Osteoblast (primary cell): ENCODE measurements around the gene OVOL1. TPM values are rescaled to one million over a fixed set of nuclear protein-coding genes. Genes with fewer than 3 reads are reported as not detected.
A peak's percentile ranks its signal among the peaks of the same experiment; 100 is the strongest.

Experiments used
- DNase-seq: peaks from one replicate; pipeline ENCODE4 v3.0.0; 2011; ENCODE audit warnings: low spot score, mixed read lengths; ENCODE audit not compliant: insufficient read length; ENCODE audit errors: missing footprints
- H2AFZ ChIP-seq: 2 replicates; pipeline ENCODE4 v1.6.0; 2011; ENCODE audit warnings: mild to moderate bottlenecking, low read length
- H3K27ac ChIP-seq: 2 replicates; pipeline ENCODE4 v1.5.1; 2011; ENCODE audit warnings: mild to moderate bottlenecking, low read depth, low read length, moderate library complexity
- H3K27me3 ChIP-seq: 2 replicates; pipeline ENCODE4 v1.6.0; 2012; ENCODE audit warnings: mild to moderate bottlenecking, control low read depth, inconsistent platforms, low read length, moderate library complexity; ENCODE audit not compliant: insufficient read depth
- H3K36me3 ChIP-seq: 2 replicates; pipeline ENCODE4 v1.5.1; 2011; ENCODE audit warnings: mild to moderate bottlenecking, low read length, control low read depth, moderate library complexity; ENCODE audit not compliant: insufficient read depth
- H3K4me1 ChIP-seq: 2 replicates; pipeline ENCODE4 v1.5.1; 2011; ENCODE audit warnings: mild to moderate bottlenecking, low read length, control low read depth, moderate library complexity; ENCODE audit not compliant: insufficient read depth
- H3K4me2 ChIP-seq: 2 replicates; pipeline ENCODE4 v1.6.0; 2011; ENCODE audit warnings: mild to moderate bottlenecking, low read length; ENCODE audit not compliant: insufficient read depth
- H3K4me3 ChIP-seq: fragments of 200-600 bp; sonication (generic); 3 replicates; pipeline ENCODE4 v1.5.1; 2012; ENCODE audit warnings: mild to moderate bottlenecking, low read length, inconsistent platforms; ENCODE audit not compliant: insufficient read depth
- H3K79me2 ChIP-seq: 2 replicates; pipeline ENCODE4 v1.6.0; 2012; ENCODE audit warnings: mild to moderate bottlenecking, low read length, control low read depth, inconsistent platforms; ENCODE audit not compliant: insufficient read depth
- H3K9me3 ChIP-seq: 2 replicates; pipeline ENCODE4 v1.5.1; 2011; ENCODE audit warnings: low read depth, low read length, control low read depth
- H4K20me1 ChIP-seq: 2 replicates; pipeline ENCODE4 v1.6.0; 2012; ENCODE audit warnings: mild to moderate bottlenecking, low read length, control low read depth; ENCODE audit not compliant: insufficient read depth
- CTCF ChIP-seq: IDR thresholded peaks from 2 replicates; pipeline ENCODE4 v1.5.1; 2011; ENCODE audit warnings: mild to moderate bottlenecking, low read depth, low read length, moderate library complexity; ENCODE audit errors: extremely low read depth
- total RNA-seq: library from RNA; depleted of rRNA; stranded (reverse); fragments of >200 nt; gene quantifications from 2 replicates; pipeline ENCODE4 v1.2.3, GENCODE V29; 2012

The OVOL1 gene
- total RNA-seq, 1 donor = not detected

GRCh38 chr11:65777821-65778361 is 9.0 kb upstream of the OVOL1 start:
- H3K79me2 ChIP-seq = peaks cover 35% of the 10 kb centered on the region
- H3K27ac ChIP-seq = no peak overlapping the region
- TF ChIP-seq CTCF = no peak
- no peak overlapping the region for H2AFZ ChIP-seq
- no peaks in the 10 kb centered on the region for H3K27me3 ChIP-seq
- peaks cover 36% of the 10 kb centered on the region for H4K20me1 ChIP-seq
- H3K4me1 ChIP-seq = peaks cover 5% of the 10 kb centered on the region
- peaks cover 9% of the 10 kb centered on the region for H3K36me3 ChIP-seq
- H3K4me3 ChIP-seq = no peak overlapping the region
- H3K9me3 ChIP-seq = no peaks in the 10 kb centered on the region
- DNase-seq = peak; percentile 58
- no peak overlapping the region for H3K4me2 ChIP-seq

- Histone ChIP-seq H2AFZ (no peak overlapping the region), H3K27ac (no peak overlapping the region), H3K79me2 (peaks cover 35% of the 10 kb centered on the region), H3K4me3 (no peak overlapping the region), H3K4me1 (peaks cover 5% of the 10 kb centered on the region), H3K36me3 (peaks cover 9% of the 10 kb centered on the region), H3K27me3 (no peaks in the 10 kb centered on the region), H3K9me3 (no peaks in the 10 kb centered on the region), H3K4me2 (no peak overlapping the region), H4K20me1 (peaks cover 35% of the 10 kb centered on the region)
- DNase-seq = no peak
- no peak for TF ChIP-seq CTCF
Measured at GRCh38 chr11:65778431-65778900, 8.4 kb upstream of the OVOL1 start.

GRCh38 chr11:65778901-65779668 is 7.8 kb upstream of the OVOL1 start:
- no peak overlapping the region for H3K27ac ChIP-seq
- H3K4me1 ChIP-seq = peaks cover 5% of the 10 kb centered on the region
- H3K27me3 ChIP-seq = no peaks in the 10 kb centered on the region
- H3K4me3 ChIP-seq = peak overlapping the region; percentile 95
- no peaks in the 10 kb centered on the region for H3K9me3 ChIP-seq
- H4K20me1 ChIP-seq = peaks cover 35% of the 10 kb centered on the region
- peak; percentile 87 for DNase-seq
- peak overlapping the region; percentile 94 for H3K4me2 ChIP-seq
- peaks cover 9% of the 10 kb centered on the region for H3K36me3 ChIP-seq
- peaks cover 35% of the 10 kb centered on the region for H3K79me2 ChIP-seq
- no peak overlapping the region for H2AFZ ChIP-seq
- no peak for TF ChIP-seq CTCF

- Histone ChIP-seq H4K20me1 (peaks cover 35% of the 10 kb centered on the region), H3K27me3 (no peaks in the 10 kb centered on the region), H3K4me3 (peak overlapping the region; percentile 95), H3K36me3 (peaks cover 9% of the 10 kb centered on the region), H3K27ac (no peak overlapping the region), H3K4me1 (peaks cover 5% of the 10 kb centered on the region), H3K4me2 (peak overlapping the region; percentile 94), H3K9me3 (no peaks in the 10 kb centered on the region), H2AFZ (no peak overlapping the region), H3K79me2 (peaks cover 35% of the 10 kb centered on the region)
- TF ChIP-seq CTCF = no peak
- no peak for DNase-seq
Measured at GRCh38 chr11:65779669-65779918, 7.3 kb upstream of the OVOL1 start.
